Loucy (cell line): ENCODE data around the gene BSN.
"Not testable (repeated sequence)": the region's sequence is repeated elsewhere in the genome, so short reads cannot be mapped to it uniquely, and the experiment has no call there.

Experiments used
- H2AFZ ChIP-seq: fragments of 200-600 bp; sonication (generic); 2 replicates; pipeline ENCODE4 v1.6.0; 2016; ENCODE audit warnings: antibody characterized with exemption, mild to moderate bottlenecking, low read length, moderate library complexity
- H3F3A ChIP-seq: fragments of 200-600 bp; 2 replicates; pipeline ENCODE4 v1.6.0; 2016; ENCODE audit warnings: antibody characterized with exemption, low read depth, mild to moderate bottlenecking
- H3K27me3 ChIP-seq: fragments of 200-600 bp; sonication (generic); 2 replicates; pipeline ENCODE4 v1.6.1; 2014; ENCODE audit warnings: low read length, mild to moderate bottlenecking; ENCODE audit not compliant: insufficient read depth, poor library complexity, severe bottlenecking
- H3K36me3 ChIP-seq: fragments of 200-600 bp; sonication (generic); 2 replicates; pipeline ENCODE4 v1.6.1; 2016; ENCODE audit warnings: low read length; ENCODE audit not compliant: insufficient read depth
- H3K4me1 ChIP-seq: fragments of 200-600 bp; sonication (generic); 2 replicates; pipeline ENCODE4 v1.5.1; 2014; ENCODE audit warnings: low read length, mild to moderate bottlenecking; ENCODE audit not compliant: insufficient read depth, poor library complexity, severe bottlenecking
- H3K4me2 ChIP-seq: fragments of 200-600 bp; sonication (generic); 2 replicates; pipeline ENCODE4 v1.6.0; 2014; ENCODE audit warnings: antibody characterized with exemption, low read length, low read depth, mild to moderate bottlenecking; ENCODE audit not compliant: poor library complexity, severe bottlenecking
- H3K4me3 ChIP-seq: fragments of 200-600 bp; sonication (generic); 2 replicates; pipeline ENCODE4 v1.5.1; 2014; ENCODE audit warnings: low read length, mild to moderate bottlenecking, mixed read lengths; ENCODE audit not compliant: poor library complexity, severe bottlenecking
- H3K79me2 ChIP-seq: fragments of 200-600 bp; sonication (generic); 2 replicates; pipeline ENCODE4 v1.6.1; 2014; ENCODE audit warnings: low read length; ENCODE audit not compliant: insufficient read depth
- H3K9ac ChIP-seq: fragments of 200-600 bp; sonication (generic); 2 replicates; pipeline ENCODE4 v1.6.0; 2014; ENCODE audit warnings: mild to moderate bottlenecking, low read depth, low read length, moderate library complexity; ENCODE audit not compliant: poor library complexity, severe bottlenecking
- H3K9me2 ChIP-seq: fragments of 200-600 bp; sonication (generic); replicated peaks from 2 replicates; pipeline ENCODE4 v1.6.1; 2016; ENCODE audit warnings: low read depth, low read length, mixed read lengths
- H3K9me3 ChIP-seq: fragments of 200-600 bp; sonication (generic); 2 replicates; pipeline ENCODE4 v1.6.1; 2014; ENCODE audit warnings: mild to moderate bottlenecking, antibody characterized with exemption, low read length, low read depth; ENCODE audit not compliant: insufficient read depth
- H4K20me1 ChIP-seq: fragments of 200-600 bp; sonication (generic); 2 replicates; pipeline ENCODE4 v1.6.0; 2014; ENCODE audit warnings: antibody characterized with exemption, low read length, mild to moderate bottlenecking; ENCODE audit not compliant: insufficient read depth, poor library complexity, severe bottlenecking
- CTCF ChIP-seq: fragments of 200-600 bp; sonication (generic); conservative IDR thresholded peaks from 2 replicates; pipeline ENCODE4 v1.5.1; 2014; ENCODE audit warnings: mild to moderate bottlenecking, antibody characterized with exemption, low read length
- EZH2phosphoT487 ChIP-seq: fragments of 200-600 bp; IDR thresholded peaks from 2 replicates; pipeline ENCODE4 v1.6.1; 2018; ENCODE audit warnings: antibody characterized with exemption, mild to moderate bottlenecking, moderate library complexity, borderline replicate concordance

BSN gene

GRCh38 chr3:49681232-49681522, 126.9 kb downstream of the BSN start:
- H3K4me3 ChIP-seq, result no peak overlapping the region
- no peaks in the 10 kb centered on the region for H3K9me2 ChIP-seq
- H3K27me3 ChIP-seq, result no peaks in the 10 kb centered on the region
- H3K9ac ChIP-seq, result no peak overlapping the region
- no peak for TF ChIP-seq EZH2phosphoT487
- no peak for TF ChIP-seq CTCF
- H4K20me1 ChIP-seq, result no peaks in the 10 kb centered on the region
- H3F3A ChIP-seq, result no peaks in the 10 kb centered on the region
- peaks cover 4% of the 10 kb centered on the region for H3K4me1 ChIP-seq
- no peak overlapping the region for H2AFZ ChIP-seq
- peaks cover 9% of the 10 kb centered on the region; the same call in 1 of the 2 replicates for H3K79me2 ChIP-seq
- H3K4me2 ChIP-seq, result no peak overlapping the region
- H3K9me3 ChIP-seq, result no peaks in the 10 kb centered on the region
- H3K36me3 ChIP-seq, result peaks cover 47% of the 10 kb centered on the region; the same call in 1 of the 2 replicates

- no peak for TF ChIP-seq CTCF
- TF ChIP-seq EZH2phosphoT487, result no peak
- H4K20me1 ChIP-seq, result no peaks in the 10 kb centered on the region
- H3K79me2 ChIP-seq, result peaks cover 6% of the 10 kb centered on the region; the same call in 1 of the 2 replicates
- H3K9ac ChIP-seq, result no peak overlapping the region
- no peaks in the 10 kb centered on the region for H3K27me3 ChIP-seq
- no peaks in the 10 kb centered on the region for H3K9me2 ChIP-seq
- H3F3A ChIP-seq, result no peaks in the 10 kb centered on the region
- no peak overlapping the region for H3K4me2 ChIP-seq
- H3K36me3 ChIP-seq, result peaks cover 45% of the 10 kb centered on the region; the same call in 1 of the 2 replicates
- H3K9me3 ChIP-seq, result no peaks in the 10 kb centered on the region
- H2AFZ ChIP-seq, result no peak overlapping the region
- H3K4me3 ChIP-seq, result no peak overlapping the region
- peaks cover under 1% of the 10 kb centered on the region for H3K4me1 ChIP-seq
These were observed 127.3 kb downstream of the BSN start for GRCh38 chr3:49681543-49681942.

- TF ChIP-seq EZH2phosphoT487 (no peak), CTCF (no peak)
- no peak overlapping the region for H3K4me2 ChIP-seq
- peaks cover 30% of the 10 kb centered on the region; the same call in 1 of the 2 replicates for H3K36me3 ChIP-seq
- no peaks in the 10 kb centered on the region for H3K9me2 ChIP-seq
- no peaks in the 10 kb centered on the region for H3F3A ChIP-seq
- H3K9me3 ChIP-seq, result no peaks in the 10 kb centered on the region
- no peaks in the 10 kb centered on the region for H3K79me2 ChIP-seq
- no peak overlapping the region for H3K9ac ChIP-seq
- no peak overlapping the region for H3K4me3 ChIP-seq
- H4K20me1 ChIP-seq, result no peaks in the 10 kb centered on the region
- H2AFZ ChIP-seq, result no peak overlapping the region
- H3K4me1 ChIP-seq, result no peaks in the 10 kb centered on the region
- no peaks in the 10 kb centered on the region for H3K27me3 ChIP-seq
These were observed 128.9 kb downstream of the BSN start for GRCh38 chr3:49683162-49683561.

GRCh38 chr3:49684453-49684852, 130.2 kb downstream of the BSN start:
- H3F3A ChIP-seq, H4K20me1 ChIP-seq, H3K4me1 ChIP-seq, H3K4me3 ChIP-seq, H3K9me2 ChIP-seq, H2AFZ ChIP-seq, H3K9me3 ChIP-seq, H3K79me2 ChIP-seq, H3K4me2 ChIP-seq, H3K9ac ChIP-seq, H3K27me3 ChIP-seq: not testable (repeated sequence)
- H3K36me3 ChIP-seq, result peaks cover 24% of the 10 kb centered on the region; the same call in 1 of the 2 replicates

- H3K36me3 ChIP-seq, result peaks cover 21% of the 10 kb centered on the region; the same call in 1 of the 2 replicates
These were observed 130.8 kb downstream of the BSN start for GRCh38 chr3:49685103-49685502.

More at GRCh38 chr3:49685103-49685502, 130.8 kb downstream of the BSN start:
- H3K79me2 ChIP-seq, H3K27me3 ChIP-seq, H3K4me3 ChIP-seq, H2AFZ ChIP-seq, H3K9me2 ChIP-seq, H4K20me1 ChIP-seq, H3F3A ChIP-seq, H3K9ac ChIP-seq, H3K9me3 ChIP-seq, H3K4me2 ChIP-seq, H3K4me1 ChIP-seq: not testable (repeated sequence)
